GM11168 (cell line): ENCODE measurements around the gene PFDN4.

Source experiments
- in situ Hi-C: fragments of 300-500 bp; cut with MboI; formaldehyde crosslinking; loops from one replicate; pipeline ENCODE4 v1.12.0; 2022; ENCODE audit warnings: low sequenced_read_pairs; ENCODE audit not compliant: unreplicated experiment

Gene PFDN4

GRCh38 chr20:54207743-54208547 lies at the start of gene PFDN4:
TSS of gene PFDN4 (plus strand) at chr20:54208087. CDS start at chr20:54208101, 14 bp downstream.
- in situ Hi-C loops = loop anchor here (25.0 kb wide), 1 partner anchor 646 kb away; no protein-coding TSS in a partner anchor

GRCh38 chr20:54158226-54158625 lies 49.7 kb upstream of the PFDN4 start:
- in situ Hi-C loops = no loop called here

GRCh38 chr20:54158856-54159418 lies 49.0 kb upstream of the PFDN4 start:
- in situ Hi-C loops = no loop called here

GRCh38 chr20:54160065-54161007 lies 47.6 kb upstream of the PFDN4 start:
- in situ Hi-C loops = no loop called here

- in situ Hi-C loops = no loop called here
Measured at GRCh38 chr20:54161008-54161820, 46.7 kb upstream of the PFDN4 start.

GRCh38 chr20:54161821-54162149 lies 46.1 kb upstream of the PFDN4 start:
- in situ Hi-C loops = no loop called here

- in situ Hi-C loops = no loop called here
Measured at GRCh38 chr20:54162378-54163009, 45.4 kb upstream of the PFDN4 start.

GRCh38 chr20:54163402-54163801 lies 44.5 kb upstream of the PFDN4 start:
- in situ Hi-C loops = no loop called here

GRCh38 chr20:54165014-54165413 lies 42.9 kb upstream of the PFDN4 start:
- in situ Hi-C loops = no loop called here

- in situ Hi-C loops = no loop called here
Measured at GRCh38 chr20:54165803-54166202, 42.1 kb upstream of the PFDN4 start.

GRCh38 chr20:54166987-54167662 lies 40.8 kb upstream of the PFDN4 start:
- in situ Hi-C loops = no loop called here

GRCh38 chr20:54167909-54168872 lies 39.7 kb upstream of the PFDN4 start:
- in situ Hi-C loops = no loop called here

- in situ Hi-C loops = no loop called here
Measured at GRCh38 chr20:54168961-54169862, 38.7 kb upstream of the PFDN4 start.

GRCh38 chr20:54170026-54170471 lies 37.8 kb upstream of the PFDN4 start:
- in situ Hi-C loops = no loop called here

- in situ Hi-C loops = no loop called here
Measured at GRCh38 chr20:54170963-54171362, 36.9 kb upstream of the PFDN4 start.

GRCh38 chr20:54172532-54172855 lies 35.4 kb upstream of the PFDN4 start:
- in situ Hi-C loops = no loop called here
